Dedifferentiated amniotic fluid mesenchymal stem cell (primary cell): Measurements from ENCODE around the gene IMMP2L.
"Not testable (repeated sequence)": the region's sequence is repeated elsewhere in the genome, so short reads cannot be mapped to it uniquely, and the experiment has no call there.

Experiments
- DNase-seq: peaks from one replicate; pipeline ENCODE4 v3.0.0-alpha.2; 2016; ENCODE audit errors: extremely low spot score

The IMMP2L gene

GRCh38 chr7:111264981-111265380, 297.3 kb downstream of the IMMP2L start:
- DNase-seq, result no peak

- no peak for DNase-seq
Measured at GRCh38 chr7:111264111-111264868, 298.0 kb downstream of the IMMP2L start.

- DNase-seq, result no peak
Measured at GRCh38 chr7:111262293-111263116, 299.8 kb downstream of the IMMP2L start.

- no peak for DNase-seq
Measured at GRCh38 chr7:111261496-111261895, 300.8 kb downstream of the IMMP2L start.

- DNase-seq, result no peak
Measured at GRCh38 chr7:111259991-111260390, 302.3 kb downstream of the IMMP2L start.

- DNase-seq, result no peak
Measured at GRCh38 chr7:111256391-111256790, 305.9 kb downstream of the IMMP2L start.

- no peak for DNase-seq
Measured at GRCh38 chr7:111255576-111255975, 306.7 kb downstream of the IMMP2L start.

GRCh38 chr7:111251365-111251764, 310.9 kb downstream of the IMMP2L start:
- not testable (repeated sequence) for DNase-seq

- DNase-seq, result not testable (repeated sequence)
Measured at GRCh38 chr7:111249807-111250206, 312.5 kb downstream of the IMMP2L start.

- no peak for DNase-seq
Measured at GRCh38 chr7:111242141-111242755, 320.0 kb downstream of the IMMP2L start.

- DNase-seq, result no peak
Measured at GRCh38 chr7:111240371-111240770, 321.9 kb downstream of the IMMP2L start.

- DNase-seq, result no peak
Measured at GRCh38 chr7:111239437-111239836, 322.9 kb downstream of the IMMP2L start.

- DNase-seq, result no peak
Measured at GRCh38 chr7:111238886-111239285, 323.4 kb downstream of the IMMP2L start.

- no peak for DNase-seq
Measured at GRCh38 chr7:111235709-111236108, 326.6 kb downstream of the IMMP2L start.

GRCh38 chr7:111232249-111233084, 329.8 kb downstream of the IMMP2L start:
- DNase-seq, result peak; percentile 57

GRCh38 chr7:111229916-111230315, 332.4 kb downstream of the IMMP2L start:
- DNase-seq, result peak; percentile 69

- no peak for DNase-seq
Measured at GRCh38 chr7:111229181-111229740, 333.0 kb downstream of the IMMP2L start.

- DNase-seq, result no peak
Measured at GRCh38 chr7:111228437-111228836, 333.9 kb downstream of the IMMP2L start.

- no peak for DNase-seq
Measured at GRCh38 chr7:111226800-111227199, 335.5 kb downstream of the IMMP2L start.

GRCh38 chr7:111224354-111225231, 337.7 kb downstream of the IMMP2L start:
- no peak for DNase-seq
